Measurements from ENCODE around the gene PLPPR1. TPM values are rescaled to one million over a fixed set of nuclear protein-coding genes. Genes with fewer than 3 reads are reported as not detected.

The PLPPR1 gene
- total RNA-seq, 1 donor from 2014 or later = not detected

GRCh38 chr9:101353683-101354082 lies 325.2 kb downstream of the PLPPR1 start:
- no peak overlapping the region for H3K27ac Mint-ChIP-seq
- no peak overlapping the region for H3K4me3 Mint-ChIP-seq
- H3K27me3 Mint-ChIP-seq = peaks cover 2% of the 10 kb centered on the region
- no peaks in the 10 kb centered on the region for H3K4me1 Mint-ChIP-seq
- H3K9me3 Mint-ChIP-seq = no peaks in the 10 kb centered on the region
- no peaks in the 10 kb centered on the region for H3K36me3 Mint-ChIP-seq (ENCODE audit: low read depth)
- intact Hi-C loops (cut with micrococcal nuclease) = no loop called here
- DNase-seq = no peak

GRCh38 chr9:101354143-101354764 lies 325.7 kb downstream of the PLPPR1 start:
- Mint-ChIP-seq H3K27me3 (no peaks in the 10 kb centered on the region), H3K27ac (no peak overlapping the region), H3K4me1 (no peaks in the 10 kb centered on the region)

DNA sequence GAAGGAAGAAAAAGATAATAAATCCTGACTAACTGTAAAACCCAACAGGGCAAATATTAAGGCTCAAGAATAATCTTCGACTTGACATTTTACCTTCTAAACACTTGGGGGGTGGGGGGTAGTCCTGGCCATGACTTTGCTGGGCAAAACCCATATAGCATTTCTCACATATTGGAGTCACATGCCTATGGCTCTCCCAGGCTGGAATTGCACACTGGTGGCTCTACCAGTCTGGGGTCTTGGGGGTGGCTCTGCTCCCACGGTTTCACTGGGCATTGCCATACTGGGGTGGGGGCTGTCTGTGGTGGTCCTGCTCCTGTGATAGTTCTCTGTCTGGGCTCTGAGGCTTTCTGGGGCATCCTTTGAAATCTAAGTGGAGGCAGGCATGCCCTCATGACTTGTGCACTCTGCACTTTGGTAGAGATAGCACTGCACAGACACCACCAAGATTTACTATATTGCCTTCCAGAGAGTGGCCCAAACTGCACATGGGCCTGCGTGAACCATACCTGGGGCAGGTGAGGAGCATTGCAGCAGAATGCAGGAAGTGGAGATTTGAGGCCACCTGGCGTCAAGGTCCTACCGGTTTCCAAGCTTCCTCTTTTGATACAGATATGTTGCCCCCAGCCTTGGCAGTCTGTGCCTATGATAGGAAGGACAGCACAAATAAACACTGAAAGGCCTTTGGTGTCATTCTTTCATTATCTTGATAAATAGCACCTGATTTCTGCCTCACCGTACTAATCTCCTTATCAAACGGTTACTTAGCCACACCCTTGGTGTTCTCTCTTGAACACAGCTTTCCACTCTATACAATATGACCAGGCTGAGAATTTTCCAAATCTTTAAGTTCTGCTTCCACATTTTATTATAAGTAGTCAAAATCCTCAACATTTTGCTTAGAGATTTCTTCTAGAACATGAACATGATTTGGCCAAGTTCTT lies 326.5 kb downstream of the PLPPR1 start:
- H3K9me3 Mint-ChIP-seq = no peaks in the 10 kb centered on the region
- intact Hi-C loops (cut with micrococcal nuclease) = no loop called here
- no peaks in the 10 kb centered on the region for H3K4me1 Mint-ChIP-seq

More at GRCh38 chr9:101354143-101354764, 325.7 kb downstream of the PLPPR1 start:
- no peaks in the 10 kb centered on the region for H3K36me3 Mint-ChIP-seq (ENCODE audit: low read depth)
- no peak for DNase-seq
- no peaks in the 10 kb centered on the region for H3K9me3 Mint-ChIP-seq
- intact Hi-C loops (cut with micrococcal nuclease) = no loop called here
- no peak overlapping the region for H3K4me3 Mint-ChIP-seq

GRCh38 chr9:101356619-101357018 lies 328.1 kb downstream of the PLPPR1 start:
- H3K9me3 Mint-ChIP-seq = no peaks in the 10 kb centered on the region
- no peak overlapping the region for H3K27ac Mint-ChIP-seq
- intact Hi-C loops (cut with micrococcal nuclease) = no loop called here
- DNase-seq = no peak
- H3K4me1 Mint-ChIP-seq = no peaks in the 10 kb centered on the region
- H3K27me3 Mint-ChIP-seq = no peaks in the 10 kb centered on the region
- no peak overlapping the region for H3K4me3 Mint-ChIP-seq
- H3K36me3 Mint-ChIP-seq (ENCODE audit: low read depth) = no peaks in the 10 kb centered on the region

More for the DNA sequence above, 326.5 kb downstream of the PLPPR1 start:
- no peak overlapping the region for H3K4me3 Mint-ChIP-seq
- DNase-seq = no peak
- no peaks in the 10 kb centered on the region for H3K36me3 Mint-ChIP-seq (ENCODE audit: low read depth)
- no peak overlapping the region for H3K27ac Mint-ChIP-seq
- H3K27me3 Mint-ChIP-seq = no peaks in the 10 kb centered on the region

DNA sequence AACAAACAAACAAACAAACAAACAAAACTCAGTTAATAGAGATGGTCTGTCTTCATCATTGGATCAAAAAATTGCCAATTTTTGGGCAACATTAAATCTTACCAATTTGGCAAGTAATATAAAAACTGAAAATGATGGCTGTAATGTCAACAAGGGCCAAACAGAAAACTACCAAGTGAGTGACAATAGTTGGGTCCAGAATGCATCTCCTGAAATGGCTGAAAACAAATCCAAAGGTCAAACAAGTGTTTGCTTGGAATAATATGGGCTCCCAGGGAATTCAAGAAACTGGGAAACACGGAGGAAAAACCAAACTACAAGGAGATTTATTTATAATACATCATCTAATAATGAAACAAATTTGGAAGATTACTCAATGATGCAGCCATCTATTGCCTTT lies 331.2 kb downstream of the PLPPR1 start:
- intact Hi-C loops (cut with micrococcal nuclease) = no loop called here
- no peak for DNase-seq
- no peak overlapping the region for H3K4me3 Mint-ChIP-seq
- H3K27me3 Mint-ChIP-seq = no peaks in the 10 kb centered on the region
- H3K4me1 Mint-ChIP-seq = no peaks in the 10 kb centered on the region
- H3K36me3 Mint-ChIP-seq (ENCODE audit: low read depth) = no peaks in the 10 kb centered on the region
- H3K27ac Mint-ChIP-seq = no peak overlapping the region
- no peaks in the 10 kb centered on the region for H3K9me3 Mint-ChIP-seq

- H3K27ac Mint-ChIP-seq = no peak overlapping the region
- DNase-seq = no peak
These were observed 332.1 kb downstream of the PLPPR1 start for GRCh38 chr9:101360647-101361046.

DNA sequence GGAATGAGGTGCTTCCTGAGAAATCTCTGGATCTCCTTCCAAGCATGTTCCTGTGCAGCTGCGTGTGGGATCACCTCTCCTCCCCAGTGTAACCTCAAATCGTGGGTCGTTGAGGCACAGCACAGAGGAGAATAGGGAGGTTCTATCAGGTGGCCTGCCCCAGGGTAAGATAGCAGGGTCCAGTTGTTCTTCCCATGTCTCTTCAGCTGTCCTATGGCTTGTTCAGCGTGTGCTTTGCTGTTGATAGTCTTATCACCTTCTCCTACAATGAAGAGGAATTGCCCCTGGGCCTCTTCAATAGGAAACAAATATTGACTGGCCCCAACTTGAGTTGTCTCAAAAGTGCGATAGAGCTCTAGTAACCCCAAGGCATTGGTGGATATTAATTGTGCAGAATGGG lies 333.9 kb downstream of the PLPPR1 start:
- H3K27me3 Mint-ChIP-seq = no peaks in the 10 kb centered on the region
- no peaks in the 10 kb centered on the region for H3K9me3 Mint-ChIP-seq
- no peak overlapping the region for H3K27ac Mint-ChIP-seq
- intact Hi-C loops (cut with micrococcal nuclease) = no loop called here
- no peak overlapping the region for H3K4me3 Mint-ChIP-seq
- no peaks in the 10 kb centered on the region for H3K4me1 Mint-ChIP-seq
- H3K36me3 Mint-ChIP-seq (ENCODE audit: low read depth) = no peaks in the 10 kb centered on the region
- DNase-seq = no peak

More at GRCh38 chr9:101360647-101361046, 332.1 kb downstream of the PLPPR1 start:
- Mint-ChIP-seq H3K4me1 (no peaks in the 10 kb centered on the region), H3K27me3 (no peaks in the 10 kb centered on the region), H3K9me3 (no peaks in the 10 kb centered on the region), H3K36me3 (ENCODE audit: low read depth) (no peaks in the 10 kb centered on the region), H3K4me3 (no peak overlapping the region)
- intact Hi-C loops (cut with micrococcal nuclease) = no loop called here

GRCh38 chr9:101365181-101365580 lies 336.7 kb downstream of the PLPPR1 start:
- Mint-ChIP-seq H3K4me1 (no peaks in the 10 kb centered on the region), H3K9me3 (no peaks in the 10 kb centered on the region), H3K27ac (no peak overlapping the region), H3K27me3 (peaks cover 2% of the 10 kb centered on the region), H3K4me3 (no peak overlapping the region), H3K36me3 (ENCODE audit: low read depth) (no peaks in the 10 kb centered on the region)
- DNase-seq = no peak
- intact Hi-C loops (cut with micrococcal nuclease) = no loop called here

DNA sequence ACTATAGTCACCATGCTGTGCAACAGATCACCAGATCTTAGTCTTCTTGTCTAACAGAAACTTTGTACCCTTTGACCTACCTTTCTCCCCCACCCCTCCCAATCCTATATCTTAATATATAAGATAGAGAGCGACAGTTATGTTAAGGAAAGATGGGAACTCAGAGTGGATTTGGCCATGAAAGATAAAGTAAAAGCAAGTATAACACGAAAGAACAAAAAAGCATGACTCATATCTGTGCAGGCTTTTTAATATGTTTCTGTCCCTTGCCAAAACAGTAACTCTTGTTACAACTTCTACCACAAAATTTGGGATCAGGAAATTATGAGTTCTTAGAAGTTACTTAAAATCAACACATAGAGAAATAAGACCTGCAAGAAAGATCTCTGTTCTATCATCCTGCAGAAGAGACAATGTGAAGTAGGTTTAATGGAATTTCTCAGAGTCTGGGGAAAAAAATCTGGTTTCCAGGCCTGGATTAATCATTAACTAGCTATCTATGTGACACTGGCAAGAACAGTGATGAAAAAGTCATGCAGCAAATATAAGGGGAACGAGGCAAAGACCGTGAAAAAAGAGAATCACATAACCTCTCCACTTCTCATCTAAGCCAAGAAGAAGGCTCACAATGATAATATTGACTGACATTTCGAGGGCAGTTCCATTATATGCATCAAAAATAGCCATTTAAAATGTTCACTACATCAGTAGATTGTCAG lies 337.7 kb downstream of the PLPPR1 start:
- Mint-ChIP-seq H3K27ac (no peak overlapping the region), H3K36me3 (ENCODE audit: low read depth) (no peaks in the 10 kb centered on the region), H3K4me3 (no peak overlapping the region), H3K27me3 (peaks cover 2% of the 10 kb centered on the region), H3K9me3 (peaks cover under 1% of the 10 kb centered on the region), H3K4me1 (no peaks in the 10 kb centered on the region)
- intact Hi-C loops (cut with micrococcal nuclease) = no loop called here
- DNase-seq = no peak

- Mint-ChIP-seq H3K4me1 (no peaks in the 10 kb centered on the region), H3K4me3 (no peak overlapping the region), H3K27me3 (peaks cover 2% of the 10 kb centered on the region), H3K9me3 (peaks cover 7% of the 10 kb centered on the region), H3K27ac (no peak overlapping the region), H3K36me3 (ENCODE audit: low read depth) (no peaks in the 10 kb centered on the region)
- intact Hi-C loops (cut with micrococcal nuclease) = no loop called here
- DNase-seq = no peak
These were observed 338.8 kb downstream of the PLPPR1 start for GRCh38 chr9:101367323-101367722.

DNA sequence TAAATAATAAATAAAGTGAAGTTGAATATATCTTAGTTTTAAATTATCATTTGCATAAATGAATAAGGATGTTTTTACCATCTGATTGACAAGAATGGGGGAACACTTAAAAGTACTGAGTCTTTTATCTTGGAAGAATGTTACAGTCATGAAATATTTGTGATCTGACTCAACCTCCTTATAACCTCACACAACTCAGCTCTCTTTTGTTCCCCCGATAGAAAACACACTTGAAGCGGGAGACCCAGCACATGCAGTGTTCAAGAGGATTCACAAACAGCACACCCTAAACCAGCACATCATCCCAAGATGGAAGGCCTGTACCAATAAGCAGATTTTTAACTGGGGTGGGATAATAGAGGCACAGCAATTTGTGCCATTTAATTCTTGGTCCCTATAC lies 340.8 kb downstream of the PLPPR1 start:
- Mint-ChIP-seq H3K27ac (no peak overlapping the region), H3K4me1 (no peaks in the 10 kb centered on the region), H3K36me3 (ENCODE audit: low read depth) (no peaks in the 10 kb centered on the region), H3K27me3 (peaks cover 4% of the 10 kb centered on the region), H3K9me3 (peaks cover 7% of the 10 kb centered on the region), H3K4me3 (no peak overlapping the region)
- intact Hi-C loops (cut with micrococcal nuclease) = no loop called here
- DNase-seq = no peak

DNA sequence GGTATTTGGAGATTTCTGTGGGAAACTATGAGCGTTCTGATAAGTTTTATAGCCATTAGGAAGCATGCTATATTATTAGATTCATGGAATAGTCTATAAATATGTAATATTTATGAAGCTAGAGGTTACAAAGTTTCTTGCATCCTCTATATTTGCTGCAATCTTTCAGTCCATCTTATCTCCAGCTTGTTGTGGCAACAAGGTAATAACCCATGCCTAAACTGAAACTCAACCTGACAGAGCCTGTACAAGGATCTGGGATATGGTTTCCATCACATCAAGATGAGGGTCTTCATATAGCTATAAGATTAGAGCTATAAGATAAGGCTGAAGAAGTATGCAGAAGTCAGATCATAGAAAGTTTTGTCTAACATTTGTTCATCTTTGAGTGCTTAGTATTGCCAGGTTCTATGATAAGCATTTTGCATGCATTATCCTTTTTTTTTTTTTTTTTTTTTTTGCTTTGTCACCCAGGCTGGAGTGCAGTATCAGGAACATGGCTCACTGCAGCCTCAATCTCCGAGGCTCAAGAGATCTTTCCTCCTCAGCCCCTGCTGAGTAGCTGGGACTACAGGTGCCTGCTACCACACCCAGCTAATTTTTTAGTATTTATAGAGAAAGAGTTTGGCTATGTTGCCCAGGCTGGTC lies 341.5 kb downstream of the PLPPR1 start:
- Mint-ChIP-seq H3K4me3 (no peak overlapping the region), H3K4me1 (no peaks in the 10 kb centered on the region), H3K9me3 (peaks cover 7% of the 10 kb centered on the region), H3K27me3 (peaks cover 4% of the 10 kb centered on the region), H3K36me3 (ENCODE audit: low read depth) (no peaks in the 10 kb centered on the region), H3K27ac (no peak overlapping the region)
- intact Hi-C loops (cut with micrococcal nuclease) = no loop called here
- no peak for DNase-seq

GRCh38 chr9:101371813-101372212 lies 343.3 kb downstream of the PLPPR1 start:
- H3K4me1 Mint-ChIP-seq = no peaks in the 10 kb centered on the region
- no peak overlapping the region for H3K4me3 Mint-ChIP-seq
- no peaks in the 10 kb centered on the region for H3K36me3 Mint-ChIP-seq (ENCODE audit: low read depth)
- H3K27me3 Mint-ChIP-seq = peaks cover 4% of the 10 kb centered on the region
- intact Hi-C loops (cut with micrococcal nuclease) = no loop called here
- H3K27ac Mint-ChIP-seq = no peak overlapping the region
- no peak for DNase-seq
- H3K9me3 Mint-ChIP-seq = peaks cover 14% of the 10 kb centered on the region

Measured in activated CD4-positive, alpha-beta T cell treated with anti-CD3 and anti-CD28 coated beads, Interleukin-2, amount 10 ng/mL, durations not matched to agents 24 days and 14 days (primary cell).